Liver (tissue), 3 donors: ENCODE results near the gene UBL3.

ENCODE experiments used
- CTCF ChIP-seq: fragments of 150-350 bp; IDR thresholded peaks from 2 replicates; pipeline ENCODE4 v1.5.1; 2017; ENCODE audit warnings: improper control_type of control experiment, low read depth, low read length; ENCODE audit not compliant: missing input control
- RXRA ChIP-seq, 2 donors: IDR thresholded peaks; 2 replicates each; pipeline ENCODE4 v1.6.1; 2017 to 2018; ENCODE audit warnings: antibody characterized with exemption in 2 of 2, mild to moderate bottlenecking in 1 of 2
- donor health status: healthy.
- donor health status: healthy.

- TF ChIP-seq CTCF (no peak), RXRA (IDR thresholded peaks at IDR 0.05) (no peak)
These were observed 47.2 kb downstream of the UBL3 start for GRCh38 chr13:29803221-29803620.
